HCT116 (cell line): Measurements from ENCODE around the gene CCL11.

Experiments
- CBX3 ChIP-seq: IDR thresholded peaks from 2 replicates; pipeline ENCODE4 v1.6.1; 2012; ENCODE audit warnings: low read depth
- EZH2phosphoT487 ChIP-seq: fragments of 200-600 bp; IDR thresholded peaks from 2 replicates; pipeline ENCODE4 v1.6.1; 2018; ENCODE audit warnings: antibody characterized with exemption, borderline replicate concordance
- TCF7L2 ChIP-seq: IDR thresholded peaks from 2 replicates; pipeline ENCODE4 v1.7.0; 2011; ENCODE audit warnings: borderline replicate concordance, inconsistent platforms; ENCODE audit not compliant: insufficient read depth, insufficient read length; ENCODE audit errors: extremely low read depth
- TF ChIP-seq, protein P1 (sequence below), 3 experiments: fragments of 200-600 bp in 1 of 3; sonication (generic) in 1 of 3; IDR thresholded peaks in 2 of 3; conservative IDR thresholded peaks in 1 of 3; 2 replicates each; pipeline ENCODE4 v1.5.1; 2012 to 2017; ENCODE audit warnings: low read depth in 2 of 3, low read length in 2 of 3, antibody characterized with exemption in 1 of 3, borderline replicate concordance in 1 of 3, control low read depth in 1 of 3, mild to moderate bottlenecking in 1 of 3, mixed read lengths in 1 of 3, mixed run types in 1 of 3, moderate library complexity in 1 of 3; ENCODE audit not compliant: insufficient read depth in 1 of 3

DNA sequence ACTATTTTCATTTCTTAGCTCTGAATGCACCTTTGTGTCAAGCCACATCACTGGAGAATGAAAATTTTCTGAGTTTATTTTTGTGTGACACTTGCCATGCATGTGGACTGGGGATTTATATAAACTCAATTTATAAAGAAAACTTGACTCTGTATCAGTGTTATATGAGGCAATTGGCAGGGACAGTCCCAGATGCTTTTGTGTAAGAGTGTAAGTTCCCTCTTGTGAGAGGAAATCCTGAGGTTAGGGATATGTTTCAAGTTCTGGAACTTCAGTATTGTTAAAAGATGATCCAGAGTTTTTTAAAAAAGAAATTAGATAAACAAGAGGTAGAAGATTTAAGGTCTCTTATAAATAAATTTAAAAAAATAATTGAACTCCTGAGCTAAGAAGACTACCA lies 22.8 kb downstream of the CCL11 start:
- TF ChIP-seq, protein P1, sequence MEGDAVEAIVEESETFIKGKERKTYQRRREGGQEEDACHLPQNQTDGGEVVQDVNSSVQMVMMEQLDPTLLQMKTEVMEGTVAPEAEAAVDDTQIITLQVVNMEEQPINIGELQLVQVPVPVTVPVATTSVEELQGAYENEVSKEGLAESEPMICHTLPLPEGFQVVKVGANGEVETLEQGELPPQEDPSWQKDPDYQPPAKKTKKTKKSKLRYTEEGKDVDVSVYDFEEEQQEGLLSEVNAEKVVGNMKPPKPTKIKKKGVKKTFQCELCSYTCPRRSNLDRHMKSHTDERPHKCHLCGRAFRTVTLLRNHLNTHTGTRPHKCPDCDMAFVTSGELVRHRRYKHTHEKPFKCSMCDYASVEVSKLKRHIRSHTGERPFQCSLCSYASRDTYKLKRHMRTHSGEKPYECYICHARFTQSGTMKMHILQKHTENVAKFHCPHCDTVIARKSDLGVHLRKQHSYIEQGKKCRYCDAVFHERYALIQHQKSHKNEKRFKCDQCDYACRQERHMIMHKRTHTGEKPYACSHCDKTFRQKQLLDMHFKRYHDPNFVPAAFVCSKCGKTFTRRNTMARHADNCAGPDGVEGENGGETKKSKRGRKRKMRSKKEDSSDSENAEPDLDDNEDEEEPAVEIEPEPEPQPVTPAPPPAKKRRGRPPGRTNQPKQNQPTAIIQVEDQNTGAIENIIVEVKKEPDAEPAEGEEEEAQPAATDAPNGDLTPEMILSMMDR (IDR thresholded peaks at IDR 0.05 in 2 of 3, conservative IDR thresholded peaks at IDR 0.05 in 1 of 3; ENCODE audit: borderline replicate concordance in 1 of 3, insufficient read depth in 1 of 3, low read depth in 2 of 3, low read length in 2 of 3): no peak
- TF ChIP-seq CBX3 (no peak), EZH2phosphoT487 (no peak), TCF7L2 (no peak)
